Colonic mucosa (tissue), 4 donors: ENCODE data around the gene APOL3. TPM values are rescaled to one million over a fixed set of nuclear protein-coding genes. Genes with fewer than 3 reads are reported as not detected.
A peak's percentile ranks its signal among the peaks of the same experiment; 100 is the strongest.

Experiments used
- DNase-seq: peaks from one replicate; pipeline ENCODE4 v3.0.0-alpha.2; 2020
- H3K27ac ChIP-seq: fragments of 200-600 bp; one replicate; pipeline ENCODE4 v1.8.0; 2021
- H3K27me3 ChIP-seq: fragments of 200-600 bp; one replicate; pipeline ENCODE4 v1.8.0; 2021
- H3K36me3 ChIP-seq: fragments of 200-600 bp; one replicate; pipeline ENCODE4 v1.8.0; 2021
- H3K4me1 ChIP-seq: fragments of 200-600 bp; one replicate; pipeline ENCODE4 v1.8.0; 2021; ENCODE audit warnings: mild to moderate bottlenecking
- H3K4me3 ChIP-seq: fragments of 200-600 bp; one replicate; pipeline ENCODE4 v1.8.0; 2021
- H3K9ac ChIP-seq, 2 donors: one replicate each; pipeline ENCODE4 v1.7.0; 2013; ENCODE audit warnings: control low read depth in 2 of 2, low read depth in 2 of 2, low read length in 2 of 2
- H3K9me3 ChIP-seq: fragments of 200-600 bp; one replicate; pipeline ENCODE4 v1.8.0; 2021
- CTCF ChIP-seq: fragments of 200-600 bp; IDR thresholded peaks from one replicate; pipeline ENCODE4 v1.8.0; 2022; ENCODE audit warnings: antibody characterized with exemption, mild to moderate bottlenecking
- intact Hi-C: fragments of 100-400 bp; cut with DNase I; formaldehyde crosslinking; loops from one replicate; pipeline ENCODE4 v1.14.1; 2022
- total RNA-seq, 2 donors: library from RNA; stranded (reverse); fragmentation: NEBNext Ultra II Directional in 1 of 2; extraction: Animal tissue kit (Norgen Biotek cat#: 25700) in 1 of 2; gene quantifications; one replicate each; pipeline ENCODE4 v1.2.1, GENCODE V29; 2021
- donor health status: healthy.
- donor health status: DM: no; HTN: no; CAD: no.
- donor health status: DM: no; HTN: no; CAD: no.

The APOL3 gene
- total RNA-seq, 2 donors from 2014 or later: 5.9 to 9.6 TPM

- intact Hi-C loops: no loop called here
- Histone ChIP-seq H3K4me3 (no peak overlapping the region), H3K9me3 (no peaks in the 10 kb centered on the region), H3K27me3 (no peaks in the 10 kb centered on the region), H3K36me3 (no peaks in the 10 kb centered on the region), H3K27ac (no peak overlapping the region), H3K9ac (no peak overlapping the region), H3K4me1 (no peaks in the 10 kb centered on the region)
- no peak for DNase-seq
- TF ChIP-seq CTCF: no peak
These were observed 6.1 kb upstream of the APOL3 start for GRCh38 chr22:36166518-36167220.

GRCh38 chr22:36166086-36166485, 5.5 kb upstream of the APOL3 start:
- Histone ChIP-seq H3K4me1 (no peaks in the 10 kb centered on the region), H3K27me3 (no peaks in the 10 kb centered on the region), H3K9me3 (no peaks in the 10 kb centered on the region), H3K27ac (no peak overlapping the region), H3K9ac (no peak overlapping the region), H3K4me3 (no peak overlapping the region), H3K36me3 (no peaks in the 10 kb centered on the region)
- no peak for DNase-seq
- intact Hi-C loops: no loop called here
- TF ChIP-seq CTCF: no peak

GRCh38 chr22:36165141-36165540, 4.6 kb upstream of the APOL3 start:
- Histone ChIP-seq H3K4me1 (no peaks in the 10 kb centered on the region), H3K4me3 (no peak overlapping the region), H3K36me3 (no peaks in the 10 kb centered on the region), H3K9me3 (no peaks in the 10 kb centered on the region), H3K27me3 (no peaks in the 10 kb centered on the region), H3K27ac (no peak overlapping the region), H3K9ac (no peak overlapping the region)
- no peak for DNase-seq
- intact Hi-C loops: no loop called here
- no peak for TF ChIP-seq CTCF

- Histone ChIP-seq H3K4me1 (no peaks in the 10 kb centered on the region), H3K9ac (no peak overlapping the region), H3K27me3 (no peaks in the 10 kb centered on the region), H3K9me3 (no peaks in the 10 kb centered on the region), H3K27ac (no peak overlapping the region), H3K36me3 (no peaks in the 10 kb centered on the region), H3K4me3 (no peak overlapping the region)
- intact Hi-C loops: no loop called here
- no peak for TF ChIP-seq CTCF
- no peak for DNase-seq
These were observed 4.1 kb upstream of the APOL3 start for GRCh38 chr22:36164621-36165020.

GRCh38 chr22:36163497-36163896, 2.9 kb upstream of the APOL3 start:
- H3K4me1 ChIP-seq: no peaks in the 10 kb centered on the region
- no peak overlapping the region for H3K4me3 ChIP-seq
- no peaks in the 10 kb centered on the region for H3K27me3 ChIP-seq
- intact Hi-C loops: no loop called here
- peak overlapping the region; percentile 60 for H3K27ac ChIP-seq
- no peak for DNase-seq
- H3K9ac ChIP-seq: no peak overlapping the region
- no peaks in the 10 kb centered on the region for H3K9me3 ChIP-seq
- no peaks in the 10 kb centered on the region for H3K36me3 ChIP-seq
- no peak for TF ChIP-seq CTCF
